IMR-90 (cell line): ENCODE data around the gene ZNF157. TPM values are rescaled to one million over a fixed set of nuclear protein-coding genes. Genes with fewer than 3 reads are reported as not detected.

Source experiments
- ATAC-seq: fragments of 200-7000 bp; cut with Tn5 transposase; 2 replicates; pipeline ENCODE4 v1.9.1; 2020; ENCODE audit warnings: low read depth, mild to moderate bottlenecking, moderate library complexity
- BruUV-seq: library from RNA; stranded (reverse); fragments of 400-500 nt; replicated peaks from 2 replicates; lab custom pipeline; 2021; lab: Mats Ljungman, UMichigan
- CTCF ChIA-PET: fragments of 300-600 bp; formaldehyde crosslinking; extraction: SDS; loops from one replicate; lab custom pipeline; 2021; ENCODE audit warnings: antibody characterized with exemption; lab: Yijun Ruan, JAX
- POLR2A ChIA-PET: fragments of 300-600 bp; sonication (Branson Sonifier 250); formaldehyde crosslinking; loops from one replicate; lab custom pipeline; 2022; ENCODE audit warnings: antibody characterized with exemption; ENCODE audit not compliant: unreplicated experiment; lab: Charles Lee
- DNase-seq: peaks from one replicate; pipeline ENCODE4 v3.0.0; 2013
- H2AFZ ChIP-seq: replicated peaks from 2 replicates; pipeline ENCODE3; 2013; ENCODE audit warnings: low read length, mild to moderate bottlenecking; ENCODE audit not compliant: poor library complexity
- H2AK5ac ChIP-seq: 2 replicates; pipeline ENCODE4 v1.6.1; 2013; ENCODE audit warnings: low read depth, low read length, inconsistent platforms
- H2AK9ac ChIP-seq: replicated peaks from 2 replicates; pipeline ENCODE3; 2013; ENCODE audit warnings: mild to moderate bottlenecking, low read depth, low read length, moderate library complexity; ENCODE audit not compliant: poor library complexity
- H2BK120ac ChIP-seq: 2 replicates; pipeline ENCODE4 v1.6.1; 2013; ENCODE audit warnings: low read depth, low read length, inconsistent platforms
- H2BK15ac ChIP-seq: 3 replicates; pipeline ENCODE4 v1.6.1; 2013; ENCODE audit warnings: low read depth, low read length, inconsistent platforms
- H2BK20ac ChIP-seq: 2 replicates; pipeline ENCODE4 v1.6.1; 2013; ENCODE audit warnings: low read depth, mild to moderate bottlenecking, inconsistent platforms, low read length, moderate library complexity
- H2BK5ac ChIP-seq: 2 replicates; pipeline ENCODE4 v1.6.1; 2013; ENCODE audit warnings: mild to moderate bottlenecking, low read depth, low read length, inconsistent platforms; ENCODE audit not compliant: poor library complexity, severe bottlenecking
- H3K14ac ChIP-seq: replicated peaks from 2 replicates; pipeline ENCODE4 v1.6.1; 2013; ENCODE audit warnings: low read depth, low read length, inconsistent platforms
- H3K18ac ChIP-seq: 2 replicates; pipeline ENCODE4 v1.6.1; 2013; ENCODE audit warnings: low read depth, low read length, control low read depth
- H3K23ac ChIP-seq: 2 replicates; pipeline ENCODE4 v1.6.1; 2013; ENCODE audit warnings: low read depth, low read length, inconsistent platforms
- H3K27ac ChIP-seq: 2 replicates; pipeline ENCODE4 v1.5.1; 2013; ENCODE audit warnings: mild to moderate bottlenecking, control low read depth, low read length; ENCODE audit not compliant: insufficient read depth
- H3K27me3 ChIP-seq: 2 replicates; pipeline ENCODE4 v1.6.1; 2013; ENCODE audit warnings: low read length; ENCODE audit not compliant: control insufficient read depth, insufficient read depth
- H3K36me3 ChIP-seq: 2 replicates; pipeline ENCODE4 v1.6.1; 2013; ENCODE audit warnings: low read length, mixed read lengths; ENCODE audit not compliant: control insufficient read depth, insufficient read depth
- H3K4ac ChIP-seq: 2 replicates; pipeline ENCODE4 v1.6.1; 2013; ENCODE audit warnings: low read depth, low read length, inconsistent platforms
- H3K4me1 ChIP-seq: 2 replicates; pipeline ENCODE4 v1.6.1; 2013; ENCODE audit warnings: low read length, mixed read lengths; ENCODE audit not compliant: control insufficient read depth, insufficient read depth
- H3K4me2 ChIP-seq: 2 replicates; pipeline ENCODE4 v1.6.1; 2013; ENCODE audit warnings: low read depth, mild to moderate bottlenecking, control low read depth, low read length, moderate library complexity
- H3K4me3 ChIP-seq: 2 replicates; pipeline ENCODE4 v1.5.1; 2013; ENCODE audit warnings: low read depth, mild to moderate bottlenecking, control low read depth, low read length, moderate library complexity; ENCODE audit not compliant: insufficient read depth
- H3K56ac ChIP-seq: 2 replicates; pipeline ENCODE4 v1.6.1; 2013; ENCODE audit warnings: low read length, inconsistent platforms; ENCODE audit not compliant: insufficient read depth; ENCODE audit errors: extremely low read depth
- H3K79me1 ChIP-seq, 2 experiments: 2 replicates each; pipeline ENCODE4 v1.6.1; 2013; ENCODE audit warnings: low read length in 2 of 2, inconsistent platforms in 1 of 2, low read depth in 1 of 2
- H3K9ac ChIP-seq: 2 replicates; pipeline ENCODE4 v1.6.1; 2013; ENCODE audit warnings: low read depth, low read length, control low read depth
- H3K9me1 ChIP-seq: 2 replicates; pipeline ENCODE4 v1.6.1; 2013; ENCODE audit warnings: low read length, inconsistent platforms; ENCODE audit not compliant: insufficient read depth
- H3K9me3 ChIP-seq: 2 replicates; pipeline ENCODE4 v1.6.1; 2013; ENCODE audit warnings: low read length; ENCODE audit not compliant: control insufficient read depth, insufficient read depth
- H4K20me1 ChIP-seq: 2 replicates; pipeline ENCODE4 v1.6.1; 2013; ENCODE audit warnings: low read length, inconsistent platforms; ENCODE audit not compliant: insufficient read depth
- H4K5ac ChIP-seq: 2 replicates; pipeline ENCODE4 v1.6.1; 2013; ENCODE audit warnings: mild to moderate bottlenecking, low read depth, low read length, control low read depth
- H4K8ac ChIP-seq, 2 experiments: 2 replicates each; pipeline ENCODE4 v1.6.1; 2013; ENCODE audit warnings: low read depth in 2 of 2, low read length in 2 of 2, control low read depth in 1 of 2, inconsistent platforms in 1 of 2
- H4K91ac ChIP-seq: 2 replicates; pipeline ENCODE4 v1.6.1; 2013; ENCODE audit warnings: low read depth, low read length, inconsistent platforms; ENCODE audit not compliant: insufficient read depth
- BHLHE40 ChIP-seq: fragments of 150-350 bp; IDR thresholded peaks from 2 replicates; pipeline ENCODE4 v1.6.1; 2016; ENCODE audit warnings: mild to moderate bottlenecking, low read depth, low read length
- CEBPB ChIP-seq: IDR thresholded peaks from 2 replicates; pipeline ENCODE4 v1.6.1; 2012; ENCODE audit warnings: low read depth, low read length, improper control_type of control experiment
- CHD1 ChIP-seq: IDR thresholded peaks from 2 replicates; pipeline ENCODE4 v1.6.1; 2012; ENCODE audit warnings: low read depth, low read length, improper control_type of control experiment
- CTCF ChIP-seq: conservative IDR thresholded peaks from 2 replicates; pipeline ENCODE4 v1.5.1; 2012; ENCODE audit warnings: mild to moderate bottlenecking, low read depth, low read length, improper control_type of control experiment
- FOS ChIP-seq: fragments of 150-350 bp; IDR thresholded peaks from 2 replicates; pipeline ENCODE4 v1.6.1; 2016; ENCODE audit warnings: low read depth, low read length
- MAFK ChIP-seq: IDR thresholded peaks from 2 replicates; pipeline ENCODE4 v1.6.1; 2012; ENCODE audit warnings: low read depth, low read length, improper control_type of control experiment
- MAZ ChIP-seq: IDR thresholded peaks from 2 replicates; pipeline ENCODE4 v1.6.1; 2012; ENCODE audit warnings: low read depth, mild to moderate bottlenecking, low read length, improper control_type of control experiment, moderate library complexity, borderline replicate concordance
- NFE2L2 ChIP-seq: fragments of 150-350 bp; IDR thresholded peaks from 2 replicates; pipeline ENCODE4 v1.6.1; 2016; ENCODE audit warnings: low read depth, mild to moderate bottlenecking, low read length
- RAD21 ChIP-seq: IDR thresholded peaks from 2 replicates; pipeline ENCODE4 v1.6.1; 2012; ENCODE audit warnings: low read length, improper control_type of control experiment
- RCOR1 ChIP-seq: IDR thresholded peaks from 2 replicates; pipeline ENCODE4 v1.6.1; 2012; ENCODE audit warnings: mild to moderate bottlenecking, low read length, improper control_type of control experiment; ENCODE audit not compliant: insufficient replicate concordance
- RFX5 ChIP-seq: IDR thresholded peaks from 2 replicates; pipeline ENCODE4 v1.8.0; 2012; ENCODE audit warnings: low read depth, mild to moderate bottlenecking, low read length, moderate library complexity
- SMC3 ChIP-seq: fragments of 150-350 bp; IDR thresholded peaks from 2 replicates; pipeline ENCODE4 v1.6.1; 2016; ENCODE audit warnings: low read depth, mild to moderate bottlenecking, antibody characterized with exemption, low read length, moderate library complexity
- WGBS, 2 experiments: methylation state at CpG; one replicate each; pipeline versions ENCODE4 v1.1.5 to v1.1.7; 2013; ENCODE audit warnings: missing lambda C conversion rate in 2 of 2; ENCODE audit not compliant: insufficient read length in 1 of 2; ENCODE audit errors: extremely low coverage in 2 of 2; 5-methylcytosine and 5-hydroxymethylcytosine counted together
- dilution Hi-C: fragments of 300-500 bp; cut with HindIII; formaldehyde crosslinking; loops from one replicate; pipeline ENCODE4 v1.14.3; 2018; ENCODE audit warnings: low sequenced_read_pairs; ENCODE audit not compliant: unreplicated experiment
- in situ Hi-C: fragments of 300-500 bp; cut with MboI; formaldehyde crosslinking; loops from 3 replicates; pipeline ENCODE4 v1.14.3; 2019; ENCODE audit warnings: low sequenced_read_pairs, inconsistent platforms, mixed read lengths
- intact Hi-C: fragments of 100-400 bp; cut with micrococcal nuclease; formaldehyde crosslinking; loops from 2 replicates; pipeline ENCODE4 v1.10.0; 2022
- polyA plus RNA-seq, 3 experiments: library from polyadenylated mRNA; depleted of rRNA; stranded (reverse); fragments of >200 nt; gene quantifications; 2 replicates each; pipeline ENCODE4 v1.2.3, GENCODE V29; 2012; ENCODE audit warnings: low replicate concordance in 1 of 3
- total RNA-seq: library from RNA; depleted of rRNA; stranded (reverse); fragments of >200 nt; gene quantifications from 2 replicates; pipeline ENCODE4 v1.2.3, GENCODE V29; 2012
- TF ChIP-seq, protein P1 (sequence below): fragments of 150-350 bp; IDR thresholded peaks from 2 replicates; pipeline ENCODE4 v1.6.1; 2017; ENCODE audit warnings: mild to moderate bottlenecking, antibody characterized with exemption, low read length, low read depth

The ZNF157 gene
- total and polyA plus RNA-seq, 2 of the 4 experiments (the other 2 are of a cell fraction): under 0.01 TPM; not detected in 1

DNA sequence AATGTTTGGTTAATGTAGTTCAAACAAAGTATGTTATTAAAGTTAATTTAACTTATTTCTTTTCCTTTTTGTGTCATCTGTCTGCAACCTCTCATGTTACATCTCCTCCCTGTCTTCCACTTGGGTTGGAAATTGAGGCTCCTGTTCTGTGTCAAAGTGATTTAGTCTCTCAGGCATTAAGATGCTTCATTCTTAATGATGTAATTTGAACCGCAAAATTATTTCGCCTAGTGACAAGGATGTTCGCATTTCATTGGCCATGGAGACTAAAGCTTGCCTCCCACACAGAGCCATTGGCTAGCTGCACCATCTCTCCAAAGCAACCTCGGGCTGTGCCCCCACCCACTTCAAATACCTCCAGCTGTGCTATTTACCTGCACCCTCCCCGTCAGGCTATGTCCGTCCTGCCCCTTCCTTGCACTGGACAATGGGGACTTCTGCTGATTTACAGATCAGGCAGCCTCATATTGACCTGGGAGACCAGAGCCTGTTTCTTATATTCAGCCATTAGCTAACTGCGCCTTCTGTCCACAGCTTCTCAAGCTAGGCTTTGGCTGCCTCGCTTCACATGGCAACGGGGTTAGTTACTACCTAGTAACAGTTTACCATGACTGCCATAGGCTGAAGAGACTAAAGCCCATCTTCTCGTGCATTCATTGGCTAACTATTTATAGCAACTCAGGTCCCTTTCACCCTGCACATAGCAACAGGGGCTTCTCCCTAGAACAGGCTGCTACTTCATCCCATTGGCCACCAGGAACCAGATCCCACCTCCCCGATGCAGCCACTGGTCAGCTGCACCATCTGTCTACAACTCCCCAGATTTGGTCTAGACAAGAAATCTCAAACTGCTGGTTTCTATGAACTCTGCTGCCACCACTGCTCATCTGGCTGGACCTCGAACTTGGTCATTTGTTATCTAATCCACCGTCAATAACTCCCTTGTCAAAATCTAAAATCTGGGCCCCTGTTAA is 8.6 kb upstream of the ZNF157 start:
- Histone ChIP-seq H3K14ac (no peak overlapping the region), H3K4me3 (peak overlapping the region; percentile 53), H2BK5ac (peak overlapping the region; percentile 87), H3K9me3 (no peaks in the 10 kb centered on the region), H2BK15ac (no peak overlapping the region), H3K4me2 (peak overlapping the region; percentile 93), H4K20me1 (no peaks in the 10 kb centered on the region), H3K4ac (peak overlapping the region; percentile 30; the same call in 1 of the 2 replicates), H3K27ac (peak overlapping the region; percentile 96), H2AFZ (peak overlapping the region; percentile 87), H3K9ac (peak overlapping the region; percentile 34; the same call in 1 of the 2 replicates), H3K36me3 (no peaks in the 10 kb centered on the region), H4K91ac (no peak overlapping the region), H3K56ac (0 out of 2 replicates have a peak overlapping the region, but pooled peaks have one; percentile 22), H2BK120ac (peak overlapping the region; percentile 32), H4K8ac (peak overlapping the region in 1 of 2 experiments; percentile 35; a peak in 2 of 4 replicates), H2AK9ac (peak overlapping the region; percentile 7), H3K23ac (no peak overlapping the region), H3K4me1 (no peaks in the 10 kb centered on the region), H2AK5ac (no peak overlapping the region), H3K27me3 (peaks cover 3% of the 10 kb centered on the region; the same call in 1 of the 2 replicates), H3K18ac (peak overlapping the region; percentile 78), H3K9me1 (peaks cover 6% of the 10 kb centered on the region; the same call in 1 of the 2 replicates), H2BK20ac (no peak overlapping the region), H3K79me1 (no peaks in the 10 kb centered on the region), H4K5ac (peak overlapping the region; percentile 61)
- peak; percentile 95 for DNase-seq
- 27% methylated on average over 11 of the region's 13 CpGs; no CpG with 5 or more reads in 1 of the 2 experiments for WGBS, 2 experiments
- ChIA-PET CTCF (interaction anchor here (0.5 kb wide), 1 partner anchor 18 kb away, joined by 4 read pairs; no protein-coding TSS in a partner anchor), POLR2A (no interaction called here)
- ATAC-seq: peak; percentile 89
- dilution Hi-C loops: no loop called here
- no TSS peak for BruUV-seq
- intact Hi-C loops: no loop called here
- in situ Hi-C loops: no loop called here
- TF ChIP-seq MAZ (peak; percentile 44; the same call in 1 of the 2 replicates), CEBPB (no peak), SMC3 (no peak), RCOR1 (no peak), BHLHE40 (no peak), NFE2L2 (no peak), RAD21 (no peak), RFX5 (peak; percentile 92), FOS (peak; percentile 66; the same call in 1 of the 2 replicates), CTCF (peak; percentile 31), CHD1 (no peak), MAFK (no peak)
- TF ChIP-seq, protein P1, sequence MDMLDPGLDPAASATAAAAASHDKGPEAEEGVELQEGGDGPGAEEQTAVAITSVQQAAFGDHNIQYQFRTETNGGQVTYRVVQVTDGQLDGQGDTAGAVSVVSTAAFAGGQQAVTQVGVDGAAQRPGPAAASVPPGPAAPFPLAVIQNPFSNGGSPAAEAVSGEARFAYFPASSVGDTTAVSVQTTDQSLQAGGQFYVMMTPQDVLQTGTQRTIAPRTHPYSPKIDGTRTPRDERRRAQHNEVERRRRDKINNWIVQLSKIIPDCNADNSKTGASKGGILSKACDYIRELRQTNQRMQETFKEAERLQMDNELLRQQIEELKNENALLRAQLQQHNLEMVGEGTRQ: no peak
